OCI-LY1 (cell line): ENCODE measurements around the gene CD160.

Experiments
- H2AFZ ChIP-seq: fragments of 200-600 bp; sonication (generic), shearing (Covaris generic); 2 replicates; pipeline ENCODE4 v1.6.0; 2014; ENCODE audit warnings: antibody characterized with exemption, mild to moderate bottlenecking, low read length
- H3F3A ChIP-seq: fragments of 200-600 bp; sonication (generic), shearing (Covaris generic); 2 replicates; pipeline ENCODE4 v1.6.0; 2014; ENCODE audit warnings: mild to moderate bottlenecking, antibody characterized with exemption, low read length, moderate library complexity; ENCODE audit not compliant: insufficient read depth
- H3K27ac ChIP-seq: fragments of 200-600 bp; sonication (generic); 2 replicates; pipeline ENCODE4 v1.5.1; 2014; ENCODE audit warnings: low read length, mixed run types, mild to moderate bottlenecking, low read depth; ENCODE audit not compliant: poor library complexity, severe bottlenecking
- H3K27me3 ChIP-seq: fragments of 200-600 bp; sonication (generic); 2 replicates; pipeline ENCODE4 v1.6.0; 2014; ENCODE audit warnings: antibody characterized with exemption, mild to moderate bottlenecking, low read length, moderate library complexity; ENCODE audit not compliant: insufficient read depth
- H3K36me3 ChIP-seq: fragments of 200-600 bp; sonication (generic); 2 replicates; pipeline ENCODE4 v1.6.1; 2014; ENCODE audit warnings: mild to moderate bottlenecking, antibody characterized with exemption, low read length, moderate library complexity, mixed read lengths; ENCODE audit not compliant: insufficient read depth
- H3K4me1 ChIP-seq: fragments of 200-600 bp; sonication (generic); 2 replicates; pipeline ENCODE4 v1.5.1; 2014; ENCODE audit warnings: mild to moderate bottlenecking, low read length, moderate library complexity; ENCODE audit not compliant: insufficient read depth, severe bottlenecking
- H3K4me2 ChIP-seq: fragments of 200-600 bp; sonication (generic), shearing (Covaris generic); 2 replicates; pipeline ENCODE4 v1.6.1; 2014; ENCODE audit warnings: low read length
- H3K4me3 ChIP-seq: fragments of 200-600 bp; sonication (generic); 2 replicates; pipeline ENCODE4 v1.5.1; 2014; ENCODE audit warnings: low read length, low read depth, mild to moderate bottlenecking, mixed read lengths; ENCODE audit not compliant: poor library complexity, severe bottlenecking
- H3K79me2 ChIP-seq: fragments of 200-600 bp; shearing (Covaris generic); 2 replicates; pipeline ENCODE4 v1.6.1; 2016; ENCODE audit warnings: mixed run types, low read length, mixed read lengths; ENCODE audit not compliant: insufficient read depth
- H3K9ac ChIP-seq: fragments of 200-600 bp; sonication (generic), shearing (Covaris generic); 2 replicates; pipeline ENCODE4 v1.6.1; 2014; ENCODE audit warnings: mild to moderate bottlenecking, low read length, mixed read lengths
- H3K9me2 ChIP-seq: fragments of 200-600 bp; sonication (generic), shearing (Covaris generic); 2 replicates; pipeline ENCODE4 v1.6.1; 2014; ENCODE audit warnings: low read depth, mild to moderate bottlenecking, low read length, mixed read lengths
- H3K9me3 ChIP-seq: fragments of 200-600 bp; shearing (Covaris generic); 2 replicates; pipeline ENCODE4 v1.6.1; 2014; ENCODE audit warnings: low read length, mixed read lengths
- H4K20me1 ChIP-seq: fragments of 200-600 bp; sonication (generic), shearing (Covaris generic); 2 replicates; pipeline ENCODE4 v1.6.0; 2016; ENCODE audit warnings: mild to moderate bottlenecking, low read length; ENCODE audit not compliant: insufficient read depth
- EZH2 ChIP-seq: fragments of 200-600 bp; sonication (generic), shearing (Covaris generic); IDR thresholded peaks from 2 replicates; pipeline ENCODE4 v1.8.0; 2017; ENCODE audit warnings: borderline replicate concordance, mixed run types, mild to moderate bottlenecking, antibody characterized with exemption, low read length, moderate library complexity, mixed read lengths
- TF ChIP-seq, protein P1 (sequence below): fragments of 200-600 bp; sonication (generic), shearing (Covaris generic); IDR thresholded peaks from 2 replicates; pipeline ENCODE4 v1.5.1; 2017; ENCODE audit warnings: mild to moderate bottlenecking, antibody characterized with exemption, low read length, moderate library complexity, mixed read lengths

Gene CD160

DNA sequence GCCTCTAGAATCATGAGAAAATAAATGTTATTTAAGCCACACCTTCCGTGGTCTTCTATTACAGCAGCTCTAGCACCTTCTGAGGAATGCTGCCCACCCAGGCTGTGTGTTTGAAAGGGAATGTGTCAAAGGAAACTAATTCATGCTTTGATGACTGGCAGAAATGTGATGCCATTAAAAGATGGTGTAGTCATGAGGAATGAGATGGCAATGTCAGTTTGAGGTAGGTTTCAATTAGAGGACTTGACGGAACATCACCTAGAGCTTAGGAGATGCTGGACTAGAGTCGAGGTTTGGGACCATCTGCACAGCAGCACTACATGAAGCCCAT, 22.7 kb upstream of the CD160 start:
- Histone ChIP-seq H3K9me2 (no peaks in the 10 kb centered on the region), H3K4me3 (no peak overlapping the region), H3K36me3 (no peaks in the 10 kb centered on the region), H3K9me3 (no peaks in the 10 kb centered on the region), H3K4me2 (no peak overlapping the region), H3K9ac (no peak overlapping the region), H3K4me1 (no peaks in the 10 kb centered on the region), H3K27ac (no peak overlapping the region), H3K27me3 (no peaks in the 10 kb centered on the region), H3F3A (no peaks in the 10 kb centered on the region), H3K79me2 (no peaks in the 10 kb centered on the region), H4K20me1 (no peaks in the 10 kb centered on the region), H2AFZ (no peak overlapping the region)
- TF ChIP-seq EZH2, result no peak
- TF ChIP-seq, protein P1, sequence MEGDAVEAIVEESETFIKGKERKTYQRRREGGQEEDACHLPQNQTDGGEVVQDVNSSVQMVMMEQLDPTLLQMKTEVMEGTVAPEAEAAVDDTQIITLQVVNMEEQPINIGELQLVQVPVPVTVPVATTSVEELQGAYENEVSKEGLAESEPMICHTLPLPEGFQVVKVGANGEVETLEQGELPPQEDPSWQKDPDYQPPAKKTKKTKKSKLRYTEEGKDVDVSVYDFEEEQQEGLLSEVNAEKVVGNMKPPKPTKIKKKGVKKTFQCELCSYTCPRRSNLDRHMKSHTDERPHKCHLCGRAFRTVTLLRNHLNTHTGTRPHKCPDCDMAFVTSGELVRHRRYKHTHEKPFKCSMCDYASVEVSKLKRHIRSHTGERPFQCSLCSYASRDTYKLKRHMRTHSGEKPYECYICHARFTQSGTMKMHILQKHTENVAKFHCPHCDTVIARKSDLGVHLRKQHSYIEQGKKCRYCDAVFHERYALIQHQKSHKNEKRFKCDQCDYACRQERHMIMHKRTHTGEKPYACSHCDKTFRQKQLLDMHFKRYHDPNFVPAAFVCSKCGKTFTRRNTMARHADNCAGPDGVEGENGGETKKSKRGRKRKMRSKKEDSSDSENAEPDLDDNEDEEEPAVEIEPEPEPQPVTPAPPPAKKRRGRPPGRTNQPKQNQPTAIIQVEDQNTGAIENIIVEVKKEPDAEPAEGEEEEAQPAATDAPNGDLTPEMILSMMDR, result no peak

DNA sequence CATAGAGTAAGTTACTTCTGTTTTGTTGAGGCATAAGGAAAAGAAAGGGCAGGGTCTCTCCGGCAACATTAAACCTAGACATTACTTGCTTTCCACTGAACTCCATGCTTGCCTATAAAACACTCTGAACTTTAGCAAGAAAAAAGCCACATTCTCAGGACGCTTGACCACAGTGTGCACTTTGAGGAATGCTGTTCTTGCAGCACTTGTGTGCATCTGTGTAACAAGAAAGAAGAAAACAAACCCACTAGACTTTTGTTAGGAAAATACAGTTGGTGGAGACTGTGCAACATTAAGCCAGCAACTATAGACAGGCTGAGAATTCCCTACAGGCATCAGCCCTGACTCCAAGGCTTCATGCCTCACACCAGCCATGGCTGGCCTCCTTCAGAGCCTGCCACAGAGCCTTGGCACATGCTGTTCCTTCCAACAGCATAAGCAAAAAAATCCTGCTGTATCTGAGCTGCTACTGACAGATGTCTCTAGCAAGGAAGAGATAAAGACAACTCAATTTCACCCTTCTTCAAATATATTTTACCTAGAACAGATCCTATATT, 17.9 kb upstream of the CD160 start:
- Histone ChIP-seq H3K79me2 (no peaks in the 10 kb centered on the region), H3K27me3 (no peaks in the 10 kb centered on the region), H3K9me2 (no peaks in the 10 kb centered on the region), H3K4me3 (no peak overlapping the region), H4K20me1 (no peaks in the 10 kb centered on the region), H3K36me3 (no peaks in the 10 kb centered on the region), H2AFZ (no peak overlapping the region), H3K4me2 (no peak overlapping the region), H3K9ac (no peak overlapping the region), H3K27ac (no peak overlapping the region), H3K4me1 (no peaks in the 10 kb centered on the region), H3K9me3 (no peaks in the 10 kb centered on the region), H3F3A (no peaks in the 10 kb centered on the region)
- TF ChIP-seq EZH2, result no peak
- TF ChIP-seq, protein P1, result no peak

DNA sequence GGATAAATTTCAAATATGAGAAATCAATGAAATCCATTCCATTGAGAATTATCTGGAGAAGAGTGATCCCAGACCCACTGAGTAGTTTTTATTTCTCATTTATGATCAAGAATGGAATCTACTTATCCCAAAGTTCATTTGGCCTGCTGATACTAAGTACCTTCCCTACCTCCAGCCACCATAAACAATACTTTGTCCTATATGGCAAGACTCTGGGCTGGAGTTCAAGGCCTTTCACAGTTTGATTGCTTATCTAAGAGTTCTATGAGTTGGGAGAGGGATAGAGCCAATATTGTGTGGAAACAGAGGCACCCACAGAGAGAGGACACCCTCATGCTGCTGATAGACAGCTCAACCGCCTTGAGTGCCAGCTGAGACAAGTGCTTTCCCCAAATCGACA, 17.2 kb upstream of the CD160 start:
- no peaks in the 10 kb centered on the region for H3F3A ChIP-seq
- no peaks in the 10 kb centered on the region for H3K9me2 ChIP-seq
- no peak overlapping the region for H3K4me2 ChIP-seq
- no peak overlapping the region for H3K4me3 ChIP-seq
- no peak for TF ChIP-seq EZH2
- TF ChIP-seq, protein P1, result no peak
- no peaks in the 10 kb centered on the region for H3K36me3 ChIP-seq
- no peak overlapping the region for H3K9ac ChIP-seq
- H2AFZ ChIP-seq, result no peak overlapping the region
- H3K79me2 ChIP-seq, result no peaks in the 10 kb centered on the region
- H3K9me3 ChIP-seq, result no peaks in the 10 kb centered on the region
- no peaks in the 10 kb centered on the region for H3K27me3 ChIP-seq
- H3K27ac ChIP-seq, result no peak overlapping the region
- H3K4me1 ChIP-seq, result no peaks in the 10 kb centered on the region
- no peaks in the 10 kb centered on the region for H4K20me1 ChIP-seq
